NCI-H82 treated with DMSO at 0.1 percent for 48 hours (cell line): ENCODE measurements around the gene LDLRAP1.
"Not testable (repeated sequence)": the region's sequence is repeated elsewhere in the genome, so short reads cannot be mapped to it uniquely, and the experiment has no call there.

Source experiments
- DNase-seq: peaks from one replicate; lab custom pipeline; 2025; ENCODE audit not compliant: unreplicated experiment; lab: John Stamatoyannopoulos, UW

LDLRAP1 gene

GRCh38 chr1:25600971-25601699 is 57.7 kb downstream of the LDLRAP1 start:
- DNase-seq: not testable (repeated sequence)

DNA sequence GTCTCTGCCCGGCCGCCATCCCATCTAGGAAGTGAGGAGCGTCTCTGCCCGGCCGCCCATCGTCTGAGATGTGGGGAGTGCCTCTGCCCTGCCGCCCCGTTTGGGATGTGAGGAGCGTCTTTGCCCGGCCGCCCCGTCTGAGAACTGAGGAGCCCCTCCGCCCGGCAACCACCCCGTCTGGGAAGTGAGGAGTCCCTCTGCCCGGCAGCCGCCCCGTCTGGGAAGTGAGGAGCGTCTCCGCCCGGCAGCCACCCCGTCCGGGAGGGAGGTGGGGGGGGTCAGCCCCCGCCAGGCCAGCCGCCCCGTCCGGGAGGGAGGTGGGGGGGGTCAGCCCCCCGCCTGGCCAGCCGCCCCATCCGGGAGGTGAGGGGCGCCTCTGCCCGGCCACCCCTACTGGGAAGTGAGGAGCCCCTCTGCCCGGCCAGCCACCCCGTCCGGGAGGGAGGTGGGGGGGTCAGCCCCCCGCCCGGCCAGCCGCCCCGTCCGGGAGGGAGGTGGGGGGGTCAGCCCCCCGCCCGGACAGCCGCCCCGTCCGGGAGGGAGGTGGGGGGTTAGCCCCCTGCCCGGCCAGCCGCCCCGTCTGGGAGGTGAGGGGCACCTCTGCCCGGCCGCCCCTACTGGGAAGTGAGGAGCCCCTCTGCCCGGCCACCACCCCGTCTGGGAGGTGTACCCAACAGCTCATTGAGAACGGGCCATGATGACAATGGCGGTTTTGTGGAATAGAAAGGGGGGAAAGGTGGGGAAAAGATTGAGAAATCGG is 60.6 kb downstream of the LDLRAP1 start:
- DNase-seq: not testable (repeated sequence)

GRCh38 chr1:25607123-25607522 is 63.7 kb downstream of the LDLRAP1 start:
- DNase-seq: no peak

GRCh38 chr1:25608488-25609178 is 65.2 kb downstream of the LDLRAP1 start:
- DNase-seq: peak; percentile 83

GRCh38 chr1:25609921-25610320 is 66.5 kb downstream of the LDLRAP1 start:
- DNase-seq: peak; percentile 28

DNA sequence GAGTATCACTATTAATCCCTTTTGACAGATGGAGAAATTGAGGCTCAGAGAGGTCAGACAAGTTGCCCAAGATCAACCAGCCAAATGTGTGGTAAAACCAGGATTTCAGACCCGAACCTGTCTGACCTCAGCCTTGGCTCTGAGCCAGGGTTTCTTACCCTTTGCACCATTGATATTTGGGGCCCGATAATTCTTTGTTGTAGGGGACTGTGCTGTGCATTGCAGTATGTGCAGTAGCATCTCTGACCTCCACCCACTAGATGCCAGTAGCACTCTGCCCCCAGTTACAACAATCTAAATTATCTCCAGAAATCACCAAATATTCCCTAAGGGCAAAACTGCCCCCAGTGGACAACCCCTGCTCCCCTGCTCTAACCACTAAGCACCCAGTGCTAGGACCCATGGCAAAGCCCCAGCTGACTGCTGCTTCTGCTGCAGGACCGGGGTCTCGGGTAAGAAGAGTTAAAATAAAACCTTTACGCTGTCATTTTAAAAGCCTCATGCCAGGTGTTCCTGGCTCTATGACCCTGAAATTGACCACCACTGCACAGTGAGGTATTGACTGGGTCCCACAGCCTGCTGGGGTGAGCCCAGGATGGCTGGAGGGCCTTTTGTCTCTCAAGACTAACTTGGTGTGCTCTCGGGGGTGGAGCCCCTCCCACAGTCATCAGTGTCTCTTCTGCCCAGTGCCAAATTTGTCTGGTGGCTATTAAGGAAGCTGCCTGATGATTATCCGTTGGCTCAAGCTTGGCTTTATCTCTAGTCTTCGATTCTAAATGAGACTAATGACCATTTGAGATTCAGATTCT is 67.6 kb downstream of the LDLRAP1 start:
- DNase-seq: no peak

GRCh38 chr1:25611843-25612242 is 68.4 kb downstream of the LDLRAP1 start:
- DNase-seq: no peak

DNA sequence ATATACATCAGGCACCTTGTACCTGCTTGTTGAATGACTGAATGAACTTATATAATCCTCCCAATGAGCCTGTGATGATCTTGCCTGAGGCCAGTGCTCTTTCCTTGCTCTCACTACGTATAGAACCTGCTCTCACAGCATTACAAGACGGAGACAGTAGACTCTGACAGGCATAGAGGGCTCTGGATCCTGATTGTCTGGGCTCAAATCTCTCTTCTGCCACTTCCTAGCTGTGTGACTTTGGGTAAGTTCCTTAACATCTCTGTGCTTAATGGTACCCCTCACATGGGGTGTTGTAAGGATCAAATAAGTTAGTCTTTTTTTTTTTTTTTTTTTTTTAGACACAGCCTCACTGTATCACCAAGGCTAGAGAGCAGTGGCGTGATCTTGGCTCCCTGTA is 69.0 kb downstream of the LDLRAP1 start:
- no peak for DNase-seq

DNA sequence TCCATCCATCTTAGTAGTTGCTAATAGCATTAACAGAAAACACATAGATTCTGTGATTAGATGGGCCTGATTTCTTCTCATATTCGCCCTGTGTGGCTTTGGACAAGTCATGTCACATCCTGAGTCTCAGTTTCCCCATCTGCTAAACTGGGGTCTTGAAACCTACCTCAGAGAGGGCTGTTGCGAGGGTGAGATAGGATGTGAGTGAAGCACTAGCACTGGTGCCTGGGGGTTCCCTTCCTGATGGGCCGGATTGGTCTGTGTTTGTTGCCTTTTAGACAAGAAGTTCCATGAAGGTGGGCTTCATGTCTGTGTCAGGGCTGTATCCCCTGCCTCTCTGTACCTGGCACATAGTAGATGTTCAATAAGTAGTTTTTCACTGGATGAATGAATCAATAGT is 69.7 kb downstream of the LDLRAP1 start:
- DNase-seq: no peak

DNA sequence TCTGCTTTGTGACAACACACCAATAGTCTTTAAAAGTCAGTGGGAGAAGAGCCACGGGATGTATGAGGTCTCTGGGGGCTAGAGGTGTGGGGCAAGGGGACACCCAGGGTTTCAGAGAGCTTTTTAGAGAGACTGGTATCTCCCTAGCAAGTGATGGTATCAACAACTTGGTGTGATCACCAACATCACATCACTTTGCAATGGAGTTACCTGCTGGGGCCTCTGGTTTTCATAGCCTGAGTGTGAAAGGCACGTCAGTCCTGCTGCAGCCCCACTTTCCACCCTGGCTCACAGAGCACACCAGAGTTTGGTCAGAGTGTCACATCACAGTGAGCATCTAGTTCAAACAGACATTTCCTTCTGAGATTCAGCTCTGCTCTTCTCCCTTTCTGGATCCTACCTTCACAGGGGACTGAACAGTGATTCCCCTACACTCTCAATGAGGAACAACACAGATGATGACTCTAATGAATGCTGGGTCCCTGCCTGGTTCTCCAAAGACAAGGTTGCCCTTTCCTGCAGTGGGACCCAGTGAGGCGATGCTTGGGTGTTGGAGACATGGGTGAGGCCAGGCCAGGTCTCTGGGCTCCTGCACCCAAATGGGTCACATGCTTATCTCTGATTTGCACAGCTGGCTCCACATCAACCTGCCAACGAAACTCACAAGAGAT is 71.2 kb downstream of the LDLRAP1 start:
- DNase-seq: no peak

DNA sequence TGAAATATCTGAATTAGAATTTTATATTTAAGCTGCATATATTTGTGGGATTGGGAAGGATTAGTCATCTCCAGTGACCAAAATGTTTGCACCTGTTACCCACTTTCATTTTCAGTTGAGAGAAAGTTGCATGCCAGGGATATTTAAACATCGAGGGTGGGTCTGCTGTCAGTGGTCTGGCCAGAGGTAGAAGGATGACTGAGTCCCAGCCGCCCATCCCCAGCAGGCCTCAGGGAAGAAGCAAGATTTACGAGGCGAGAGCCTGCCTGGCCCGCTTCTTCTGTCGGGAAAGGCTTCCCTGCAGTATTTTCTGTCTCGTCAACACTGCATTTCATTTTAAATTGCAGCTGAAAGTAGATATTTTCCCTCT is 71.8 kb downstream of the LDLRAP1 start:
- no peak for DNase-seq

DNA sequence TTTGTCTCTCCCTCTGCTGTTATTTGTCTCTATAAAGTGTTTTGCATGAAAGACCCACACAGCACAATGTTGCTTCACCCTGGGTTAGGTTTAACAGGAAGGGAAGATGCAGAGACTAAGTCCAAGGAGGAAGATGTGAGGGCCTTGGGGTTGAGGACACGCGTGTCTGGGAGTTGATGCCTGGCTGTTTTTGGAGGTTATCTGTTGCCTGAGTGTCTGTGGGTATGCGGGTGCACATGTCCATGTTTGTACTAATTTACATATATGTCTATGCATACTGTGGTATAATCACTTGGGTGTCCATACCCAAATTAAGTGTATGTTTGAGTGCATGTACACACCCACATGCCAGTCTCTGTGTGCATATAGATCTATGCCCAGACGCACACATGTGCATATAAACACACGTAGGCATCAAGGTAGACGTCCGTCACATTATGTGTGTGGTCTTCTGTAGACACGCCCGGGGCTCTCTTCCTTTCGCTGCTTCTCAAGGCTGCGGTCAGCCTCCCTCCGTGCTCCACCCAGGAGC is 72.2 kb downstream of the LDLRAP1 start:
- DNase-seq: no peak

DNA sequence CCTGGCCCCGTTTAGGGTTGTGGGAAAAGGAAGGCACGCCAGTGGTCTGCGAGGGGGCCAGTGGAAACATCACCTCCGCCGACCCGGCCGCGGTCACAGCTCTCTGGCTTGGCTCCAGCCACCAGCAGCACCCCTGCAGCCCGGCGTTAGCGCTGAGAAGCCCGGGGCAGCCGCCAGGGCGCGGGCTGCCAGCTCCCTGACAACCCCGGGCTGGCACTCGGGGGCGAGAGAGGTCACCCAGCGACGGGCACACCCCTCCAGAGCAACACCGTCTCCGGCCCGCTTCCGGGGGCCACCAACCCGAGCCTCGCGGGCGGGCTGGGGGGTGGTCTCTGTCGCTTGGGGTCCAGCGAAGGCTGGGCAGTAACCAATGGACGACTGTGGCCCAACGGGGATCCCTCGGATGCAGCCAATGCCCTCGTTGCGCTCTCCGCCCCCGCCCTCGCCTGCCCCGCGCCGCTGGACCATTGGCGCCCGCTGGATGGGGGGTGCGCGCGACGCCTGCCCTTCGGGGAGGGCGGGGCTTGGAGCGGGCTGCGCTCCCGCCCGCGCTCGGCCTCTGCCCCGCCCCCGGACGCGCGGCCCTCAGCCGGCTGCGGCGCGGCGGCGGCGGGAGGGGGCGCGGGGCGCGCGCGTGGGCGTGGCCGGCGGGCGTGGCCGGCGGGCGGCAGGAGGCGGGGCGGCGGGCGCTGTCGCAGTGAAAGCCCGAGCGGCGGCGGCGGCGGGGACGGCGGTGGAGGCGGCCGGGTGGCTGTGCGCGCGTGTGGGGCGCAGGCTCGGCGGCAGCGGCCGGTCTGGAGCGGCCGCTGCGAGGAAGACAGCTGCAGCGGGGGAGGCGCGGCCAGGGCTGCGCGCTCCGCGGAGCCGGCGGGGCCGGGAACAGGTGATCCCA is 72.9 kb downstream of the LDLRAP1 start, which contains the start of gene MAN1C1:
TSS of gene MAN1C1 (plus strand) at position 697 of the 892 bp plus-strand sequence. CDS start 1,007 bp downstream, outside the sequence.
- DNase-seq: peak; percentile 68

DNA sequence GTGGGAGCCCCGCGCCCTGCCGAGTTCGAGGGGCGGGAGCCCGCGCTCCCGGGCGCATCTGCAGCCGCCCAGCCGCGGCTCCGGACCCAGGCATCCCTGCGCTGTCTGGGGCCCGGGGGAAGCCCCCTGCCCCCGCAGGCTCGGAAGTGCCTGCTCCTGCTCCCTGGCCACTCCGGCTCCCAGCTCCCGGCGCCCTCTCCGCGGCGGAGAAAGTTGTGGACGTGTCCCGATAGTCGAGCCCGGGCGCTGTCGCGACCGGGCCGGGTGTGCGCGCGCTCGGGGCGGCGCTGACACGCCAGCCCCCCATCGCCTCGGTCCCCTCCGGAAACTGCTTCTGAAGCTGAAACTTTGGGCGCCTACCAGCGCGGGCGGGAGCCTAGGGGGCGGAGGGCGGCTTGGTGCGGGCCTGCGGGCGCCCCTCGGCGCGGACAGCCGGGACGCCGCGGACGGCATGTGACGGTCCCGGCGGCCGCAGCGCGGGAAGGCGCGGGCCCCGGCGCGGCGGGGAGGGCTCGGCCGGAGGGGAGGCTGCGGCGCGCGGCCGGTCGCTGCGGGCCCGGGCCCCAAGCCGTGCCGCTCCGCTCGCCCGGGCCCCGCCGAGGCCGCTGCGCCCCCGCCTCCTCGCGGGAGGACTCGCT is 73.7 kb downstream of the LDLRAP1 start:
- no peak for DNase-seq

DNA sequence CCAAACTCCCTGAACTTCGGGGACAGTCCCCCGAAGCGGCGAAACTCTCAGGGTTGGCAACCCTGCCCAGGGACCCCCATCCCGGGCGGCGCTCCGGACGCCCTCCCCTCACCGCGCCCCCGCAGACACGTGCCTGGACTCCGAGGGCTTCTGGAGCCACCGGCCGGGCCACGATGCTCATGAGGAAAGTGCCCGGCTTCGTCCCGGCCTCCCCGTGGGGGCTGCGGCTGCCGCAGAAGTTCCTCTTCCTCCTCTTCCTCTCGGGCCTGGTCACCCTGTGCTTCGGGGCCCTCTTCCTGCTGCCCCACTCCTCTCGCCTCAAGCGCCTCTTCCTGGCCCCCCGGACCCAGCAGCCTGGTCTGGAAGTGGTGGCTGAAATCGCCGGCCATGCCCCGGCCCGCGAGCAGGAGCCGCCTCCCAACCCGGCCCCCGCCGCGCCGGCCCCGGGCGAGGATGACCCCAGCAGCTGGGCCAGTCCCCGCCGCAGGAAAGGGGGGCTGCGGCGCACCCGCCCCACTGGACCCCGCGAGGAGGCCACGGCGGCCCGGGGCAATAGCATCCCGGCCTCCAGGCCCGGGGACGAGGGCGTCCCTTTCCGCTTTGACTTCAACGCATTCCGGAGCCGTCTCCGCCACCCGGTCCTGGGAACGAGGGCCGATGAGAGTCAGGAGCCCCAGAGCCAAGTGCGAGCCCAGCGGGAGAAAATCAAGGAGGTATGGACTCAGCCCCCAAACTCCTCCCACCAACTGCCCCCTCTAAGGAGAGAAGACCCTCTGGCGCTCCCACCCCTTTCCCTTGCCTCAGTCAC is 74.4 kb downstream of the LDLRAP1 start:
- DNase-seq: no peak

- DNase-seq: no peak
These were observed 75.0 kb downstream of the LDLRAP1 start for GRCh38 chr1:25618433-25618808.
